Activated CD4-positive, alpha-beta T cell treated with anti-CD3 and anti-CD28 coated beads, Interleukin-2, amount 50 U/mL, for 48 hours (primary cell): ENCODE measurements around the gene IMP3.
"Not testable (repeated sequence)": the region's sequence is repeated elsewhere in the genome, so short reads cannot be mapped to it uniquely, and the experiment has no call there.

Experiments
- DNase-seq, 2 experiments: peaks; one replicate each; pipeline ENCODE4 v3.0.0-alpha.2; 2020

IMP3 gene, protein sequence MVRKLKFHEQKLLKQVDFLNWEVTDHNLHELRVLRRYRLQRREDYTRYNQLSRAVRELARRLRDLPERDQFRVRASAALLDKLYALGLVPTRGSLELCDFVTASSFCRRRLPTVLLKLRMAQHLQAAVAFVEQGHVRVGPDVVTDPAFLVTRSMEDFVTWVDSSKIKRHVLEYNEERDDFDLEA

GRCh38 chr15:75639709-75640482, at the start of gene IMP3:
TSS of gene IMP3 (minus strand) at chr15:75640224. CDS start at chr15:75640168, 56 bp downstream.
- DNase-seq: peak; percentile 91 to 95

GRCh38 chr15:75689429-75689828, 49.4 kb upstream of the IMP3 start:
- not testable (repeated sequence) for DNase-seq

- DNase-seq: no peak
These were observed 48.8 kb upstream of the IMP3 start for GRCh38 chr15:75688831-75689230.

GRCh38 chr15:75688278-75688557, 48.2 kb upstream of the IMP3 start:
- no peak for DNase-seq

DNA sequence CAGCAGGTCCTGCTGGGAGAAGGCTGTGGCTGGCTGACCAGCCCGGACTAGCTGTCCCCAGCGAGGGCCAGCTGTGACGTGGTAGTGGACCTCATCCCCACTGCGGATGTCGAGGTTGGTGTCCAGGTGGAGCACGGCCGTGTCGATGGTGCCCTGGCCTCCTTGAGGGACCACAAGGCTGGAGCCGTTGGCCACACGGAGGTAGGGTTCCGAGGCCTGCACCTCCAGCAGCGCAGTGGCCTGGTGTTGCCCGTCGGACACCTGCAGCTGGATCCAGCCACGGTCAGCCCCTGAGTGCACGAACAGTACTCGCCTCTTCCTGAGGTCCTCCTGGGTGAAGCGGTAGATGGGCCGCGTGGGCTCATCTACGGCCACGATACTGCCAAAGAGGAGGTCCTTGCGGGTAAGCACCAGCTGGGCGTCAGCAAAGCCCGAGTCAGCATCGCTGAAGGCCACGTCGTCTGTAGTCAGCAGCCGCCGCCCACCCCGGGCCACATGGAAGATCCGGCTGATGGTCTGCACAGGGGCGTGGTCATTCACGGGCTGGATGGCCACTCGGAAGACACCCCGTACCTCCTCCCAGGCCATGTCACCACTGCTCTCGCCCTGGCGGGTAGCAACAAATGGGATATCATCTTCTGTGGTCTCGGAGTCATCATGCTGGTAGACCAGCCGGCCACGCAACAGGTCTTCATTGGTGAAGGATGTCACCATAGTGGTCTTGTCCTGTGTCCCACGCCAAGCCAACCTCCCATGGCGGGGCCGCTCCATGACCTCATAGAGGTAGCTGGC, 47.7 kb upstream of the IMP3 start:
- DNase-seq: no peak

GRCh38 chr15:75686212-75686642, 46.2 kb upstream of the IMP3 start:
- peak; percentile 87 to 90 for DNase-seq

- no peak for DNase-seq
These were observed 45.2 kb upstream of the IMP3 start for GRCh38 chr15:75685195-75685594.

DNA sequence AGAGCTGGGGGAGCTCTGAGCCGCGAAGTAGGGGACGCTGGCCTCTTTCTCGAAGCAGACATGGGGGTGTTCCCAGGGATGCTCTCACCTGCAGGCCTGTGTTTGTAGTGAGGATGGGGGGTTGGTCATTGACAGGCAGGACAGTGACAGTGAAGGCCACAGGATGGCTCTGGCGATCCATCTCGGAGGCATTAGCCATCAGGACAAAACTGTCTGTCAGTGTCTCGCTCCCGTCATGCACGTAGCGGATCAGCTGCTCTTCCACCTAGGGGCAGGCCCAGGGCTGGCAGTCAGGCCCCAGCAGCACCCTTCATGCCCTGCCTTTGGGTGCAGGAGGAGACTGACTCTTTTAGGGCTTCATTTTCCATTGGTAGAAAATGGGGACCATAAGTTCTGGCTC, 44.6 kb upstream of the IMP3 start:
- no peak for DNase-seq

GRCh38 chr15:75683646-75684312, 43.8 kb upstream of the IMP3 start:
- DNase-seq: peak; percentile 73 to 79

DNA sequence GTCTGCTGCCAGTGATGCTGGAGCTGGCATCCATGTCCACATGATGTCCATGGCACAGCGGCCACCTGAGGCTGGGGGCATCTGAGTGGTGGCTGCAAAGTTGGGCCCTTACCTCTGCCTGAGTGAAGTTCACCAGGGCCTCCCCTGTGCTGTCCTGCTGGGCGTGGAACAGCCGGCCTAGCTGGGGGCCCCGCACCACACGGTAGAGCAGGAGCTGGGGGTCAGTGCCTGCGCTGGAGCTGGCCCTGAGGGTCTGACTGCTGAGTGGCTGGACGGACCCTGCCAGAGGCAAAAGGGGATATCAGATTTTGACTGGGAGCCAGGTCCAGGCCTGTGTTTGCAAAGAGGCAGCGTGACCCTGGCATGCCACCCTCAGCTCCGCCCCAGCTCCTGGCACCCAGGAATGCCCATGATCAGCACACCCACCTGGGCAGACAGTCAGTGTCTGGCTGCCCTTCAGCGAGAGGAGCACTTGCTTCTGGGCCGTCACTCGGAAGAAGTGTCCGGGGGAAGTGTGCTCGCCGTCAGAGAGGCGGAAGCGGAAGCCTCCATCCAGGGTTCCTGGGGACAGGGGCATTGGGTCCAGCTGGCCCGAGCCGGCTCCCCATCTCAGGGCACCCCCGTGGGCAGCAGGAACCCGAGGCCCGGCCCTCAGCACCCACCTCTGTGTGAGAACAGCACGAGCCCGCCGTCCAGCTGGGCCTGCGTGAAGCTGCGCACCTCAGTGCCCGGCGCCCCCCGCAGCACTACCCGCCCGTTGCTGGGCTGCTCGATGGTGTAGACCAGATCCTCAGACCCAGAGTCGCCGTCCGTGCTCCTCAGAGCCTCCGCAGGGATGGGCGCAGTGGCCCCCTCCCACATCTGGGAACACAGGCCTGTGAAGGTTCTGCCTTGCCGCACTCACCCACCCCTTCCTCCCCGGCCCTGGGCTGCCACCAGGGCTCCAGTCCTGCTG, 42.4 kb upstream of the IMP3 start:
- no peak for DNase-seq

DNA sequence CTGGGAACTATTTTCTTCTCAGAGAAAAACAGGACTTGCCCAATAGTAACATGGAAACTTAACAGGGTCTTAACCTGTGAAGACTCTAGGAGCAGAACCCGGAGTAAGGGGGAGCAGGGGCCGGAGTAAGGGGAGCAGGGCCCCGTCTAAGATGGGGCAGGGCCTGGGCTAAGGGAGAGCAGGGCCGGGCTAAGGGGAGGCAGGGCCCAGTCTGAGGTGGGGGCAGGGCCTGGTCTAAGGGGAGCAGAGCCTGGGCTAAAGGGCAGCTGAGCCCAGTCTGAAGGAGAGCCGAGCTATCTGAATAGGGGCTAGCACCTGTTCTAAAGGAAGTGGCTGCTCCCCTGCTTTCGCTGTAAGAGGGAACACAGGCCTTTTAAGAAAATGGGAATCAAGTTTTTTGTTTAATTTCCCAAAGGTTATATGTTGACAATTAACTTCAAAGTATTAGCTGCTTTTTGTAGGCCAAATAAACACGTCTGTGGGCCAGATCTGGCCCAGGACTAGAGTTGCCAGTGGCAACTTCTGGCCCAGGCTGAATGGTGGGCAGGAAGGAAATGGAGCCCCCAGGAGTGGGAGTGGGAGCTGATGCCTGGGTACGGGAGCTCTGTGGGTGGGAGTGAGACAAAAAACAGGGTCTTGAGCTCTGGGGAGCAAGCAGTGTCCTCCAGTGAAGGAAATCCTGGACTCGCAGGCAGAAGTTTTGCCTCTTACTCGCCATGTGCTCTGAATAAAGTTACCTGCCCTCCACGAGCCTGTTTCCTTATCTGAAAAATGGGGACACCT, 40.2 kb upstream of the IMP3 start:
- no peak for DNase-seq

- DNase-seq: not testable (repeated sequence)
These were observed 38.3 kb upstream of the IMP3 start for GRCh38 chr15:75678324-75678690.

DNA sequence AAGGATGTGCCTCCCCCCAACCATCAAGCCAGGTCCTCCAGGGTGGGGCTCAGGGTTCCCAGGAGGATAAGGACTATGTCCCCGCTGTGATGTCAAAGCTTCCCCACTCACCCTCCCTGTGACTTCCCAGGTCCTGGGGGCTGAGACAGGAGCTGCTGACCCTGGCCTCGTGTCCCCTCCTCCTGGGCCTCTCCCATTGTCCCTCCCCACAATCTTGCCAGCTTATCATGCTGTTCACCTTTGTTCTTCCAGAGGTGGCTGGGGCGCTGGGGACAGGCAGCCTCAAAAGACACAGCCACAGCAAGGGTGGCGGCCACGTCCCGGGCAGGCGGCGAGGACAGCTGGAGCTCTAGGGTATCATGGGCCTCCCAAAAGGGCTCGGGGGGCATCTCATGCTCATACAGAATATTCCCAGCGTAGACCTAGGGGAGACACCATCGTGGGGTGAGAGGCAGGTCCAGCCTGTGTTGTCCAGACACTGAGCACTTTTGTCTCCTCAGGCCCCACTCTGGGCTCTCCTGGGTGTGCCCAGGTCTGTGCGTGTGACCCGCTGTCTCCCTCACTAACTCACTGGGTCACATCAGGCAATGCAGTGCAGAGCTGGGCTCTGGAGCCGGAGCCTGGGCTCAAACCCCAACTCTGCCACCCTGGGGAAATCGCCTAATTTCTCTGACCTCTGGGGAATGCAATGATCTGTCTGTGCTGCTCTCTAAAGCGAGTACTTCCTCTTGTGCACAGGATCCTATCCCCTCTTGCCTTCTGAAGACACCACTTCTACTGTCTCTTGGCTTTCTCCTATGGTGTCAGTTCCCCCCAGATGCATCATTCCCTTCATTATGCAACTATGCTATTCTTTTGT, 37.7 kb upstream of the IMP3 start:
- DNase-seq: no peak

DNA sequence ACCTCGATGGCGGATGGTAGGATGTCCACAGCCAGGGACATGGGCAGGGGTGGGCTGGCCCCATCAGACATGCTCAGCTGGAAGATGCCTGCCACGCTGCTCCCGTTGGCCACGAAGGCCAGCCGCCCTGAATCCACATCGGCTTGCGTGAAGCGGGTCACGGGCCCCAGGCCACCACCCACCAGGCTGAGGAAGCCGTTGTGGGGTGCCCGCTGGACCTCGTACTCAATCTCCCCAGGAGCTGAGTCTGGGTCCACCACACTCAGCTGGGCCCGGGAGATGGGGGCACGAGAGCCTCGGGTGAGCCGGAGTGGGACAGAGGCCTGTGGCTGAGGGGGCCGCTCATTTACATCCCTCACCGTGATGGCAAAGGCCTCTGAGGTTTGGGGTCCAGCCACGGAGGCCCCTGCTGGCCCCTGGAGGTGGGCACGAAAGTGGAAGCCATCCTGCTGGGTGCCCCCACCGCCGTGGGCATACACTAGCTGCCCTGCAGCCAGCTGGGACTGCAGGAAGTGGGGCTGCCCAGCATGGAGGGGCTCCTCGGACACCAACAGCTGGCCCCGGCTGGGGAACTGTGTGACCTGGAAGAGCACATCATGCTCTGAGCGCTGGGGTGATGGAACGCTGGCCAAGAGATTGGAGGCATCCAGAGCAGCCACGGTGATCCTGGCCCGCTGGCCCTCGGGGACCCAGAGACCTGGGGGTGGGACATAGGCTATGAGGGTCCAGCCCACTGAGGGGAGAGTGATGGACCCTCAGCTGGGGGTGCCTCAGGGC, 36.9 kb upstream of the IMP3 start:
- no peak for DNase-seq

- no peak for DNase-seq
These were observed 35.8 kb upstream of the IMP3 start for GRCh38 chr15:75675579-75676404.

- no peak for DNase-seq
These were observed 34.3 kb upstream of the IMP3 start for GRCh38 chr15:75674366-75674765.

GRCh38 chr15:75673426-75674235, 33.6 kb upstream of the IMP3 start:
- DNase-seq: no peak
